ENCODE measurements around the gene PELI2.

GRCh38 chr14:56087671-56088471 lies 30.3 kb upstream of the PELI2 start:
- TF ChIP-seq CTCF (IDR thresholded peaks at IDR 0.05) (no peak), POLR2A (IDR thresholded peaks at IDR 0.05) (no peak), POLR2AphosphoS5 (IDR thresholded peaks at IDR 0.05) (no peak)

All from prostate gland (tissue), 2 donors.